HepG2 (cell line): ENCODE results near the gene TSHZ2. TPM values are rescaled to one million over a fixed set of nuclear protein-coding genes. Genes with fewer than 3 reads are reported as not detected.

Experiments
- ATAC-seq: fragments of 200-7000 bp; cut with Tn5 transposase; 3 replicates; pipeline ENCODE4 v1.9.1; 2020; ENCODE audit warnings: mild to moderate bottlenecking, moderate library complexity
- BruUV-seq: library from RNA; stranded (reverse); fragments of 400-500 nt; replicated peaks from 2 replicates; lab custom pipeline; 2021; lab: Mats Ljungman, UMichigan
- CTCF ChIA-PET: fragments of 300-600 bp; formaldehyde crosslinking; extraction: SDS; loops from one replicate; lab custom pipeline; 2021; ENCODE audit warnings: low total read pairs, inconsistent platforms, low intra/inter-chr PET ratio; lab: Yijun Ruan, JAX
- POLR2A ChIA-PET: fragments of 350-600 bp; sonication (Branson Sonifier 250); formaldehyde crosslinking; loops from one replicate; lab custom pipeline; 2020; ENCODE audit warnings: antibody characterized with exemption, inconsistent platforms; lab: Yijun Ruan, JAX
- DNase-seq: peaks from one replicate; pipeline ENCODE4 v3.0.0-alpha.2; 2015; ENCODE audit warnings: low spot score
- FAIRE-seq: peaks from 3 replicates; lab custom pipeline; 2011; peaks lifted over from hg19 to GRCh38; lab: Jason Lieb, UNC
- H2AFZ ChIP-seq: one replicate; pipeline ENCODE4 v1.6.1; 2011; ENCODE audit warnings: low read length, inconsistent platforms
- H3K27ac ChIP-seq: fragments of 300-600 bp; 3 replicates; pipeline ENCODE4 v1.8.0; 2011; ENCODE audit warnings: mixed run types, mild to moderate bottlenecking, mixed read lengths, low read length, inconsistent platforms; ENCODE audit not compliant: insufficient read depth; ENCODE audit errors: extremely low read length
- H3K27me3 ChIP-seq, 2 experiments: fragments of 200-600 bp in 1 of 2; 2 replicates in 1 of 2; 3 replicates in 1 of 2; pipeline versions ENCODE4 v1.6.0 to v1.8.0; 2011; ENCODE audit warnings: low read length in 2 of 2, mild to moderate bottlenecking in 2 of 2, moderate library complexity in 2 of 2, inconsistent platforms in 1 of 2; ENCODE audit not compliant: insufficient read depth in 2 of 2, control insufficient read depth in 1 of 2
- H3K36me3 ChIP-seq, 2 experiments: fragments of 200-600 bp in 1 of 2; replicated peaks in 1 of 2; 2 replicates in 1 of 2; 3 replicates in 1 of 2; pipeline versions ENCODE4 v1.5.1 to v1.8.0; 2011; ENCODE audit warnings: low read length in 2 of 2, inconsistent platforms in 1 of 2; ENCODE audit not compliant: insufficient read depth in 2 of 2, control insufficient read depth in 1 of 2
- H3K4me1 ChIP-seq: 2 replicates; pipeline ENCODE4 v1.5.1; 2012; ENCODE audit warnings: low read length, inconsistent platforms; ENCODE audit not compliant: insufficient read depth
- H3K4me2 ChIP-seq: 2 replicates; pipeline ENCODE4 v1.6.0; 2011; ENCODE audit warnings: low read depth, low read length, inconsistent platforms
- H3K4me3 ChIP-seq, 3 experiments: fragments of 200-600 bp in 1 of 3; sonication (generic), shearing (Covaris generic) in 1 of 3; replicated peaks in 1 of 3; 2 replicates each; pipeline ENCODE4 v1.5.1; 2011 to 2016; ENCODE audit warnings: low read length in 3 of 3, inconsistent platforms in 2 of 3, low read depth in 2 of 3, mild to moderate bottlenecking in 2 of 3, control low read depth in 1 of 3, mixed read lengths in 1 of 3; ENCODE audit not compliant: insufficient read depth in 1 of 3
- H3K79me2 ChIP-seq: one replicate; pipeline ENCODE4 v1.6.1; 2011; ENCODE audit warnings: low read length, inconsistent platforms; ENCODE audit not compliant: insufficient read depth
- H3K9ac ChIP-seq: 2 replicates; pipeline ENCODE4 v1.6.0; 2011; ENCODE audit warnings: mild to moderate bottlenecking, low read depth, low read length, inconsistent platforms; ENCODE audit not compliant: insufficient read depth
- H3K9me3 ChIP-seq: 2 replicates; pipeline ENCODE4 v1.5.1; 2012; ENCODE audit warnings: mild to moderate bottlenecking, low read length
- H4K20me1 ChIP-seq: 2 replicates; pipeline ENCODE4 v1.6.0; 2011; ENCODE audit warnings: inconsistent platforms, mild to moderate bottlenecking, low read length, moderate library complexity; ENCODE audit not compliant: insufficient read depth
- CREM ChIP-seq, 2 experiments: sonication (generic) in 1 of 2; formaldehyde crosslinking in 1 of 2; IDR thresholded peaks; 2 replicates each; pipeline versions ENCODE4 v1.4.0 to v1.6.1; 2016 to 2020; ENCODE audit warnings: antibody characterized with exemption in 1 of 2, mild to moderate bottlenecking in 1 of 2, missing genetic modification reagents in 1 of 2
- FOXM1 ChIP-seq: sonication (generic); formaldehyde crosslinking; IDR thresholded peaks from 2 replicates; pipeline ENCODE4 v1.5.0; 2020; ENCODE audit warnings: missing genetic modification reagents
- HNRNPK ChIP-seq: fragments of 200-400 bp; formaldehyde crosslinking; IDR thresholded peaks from 2 replicates; pipeline ENCODE4 v1.6.1; 2018; ENCODE audit warnings: low read length, low read depth, moderate library complexity, mild to moderate bottlenecking; ENCODE audit not compliant: poor library complexity, severe bottlenecking
- MAZ ChIP-seq, 2 experiments: sonication (generic) in 1 of 2; formaldehyde crosslinking in 1 of 2; IDR thresholded peaks; 2 replicates each; pipeline versions ENCODE4 v1.5.0 to v1.6.1; 2012 to 2020; ENCODE audit warnings: low read depth in 2 of 2, mild to moderate bottlenecking in 2 of 2, borderline replicate concordance in 1 of 2, improper control_type of control experiment in 1 of 2, low read length in 1 of 2, missing genetic modification reagents in 1 of 2, moderate library complexity in 1 of 2
- MYNN ChIP-seq: sonication (generic); formaldehyde crosslinking; IDR thresholded peaks from 2 replicates; pipeline ENCODE4 v1.4.0; 2020; ENCODE audit warnings: mild to moderate bottlenecking, low read depth, missing genetic modification reagents
- NFKB2 ChIP-seq: sonication (generic); formaldehyde crosslinking; IDR thresholded peaks from 2 replicates; pipeline ENCODE4 v1.4.0; 2020; ENCODE audit warnings: missing genetic modification reagents, borderline replicate concordance
- ZFY ChIP-seq: sonication (generic); formaldehyde crosslinking; IDR thresholded peaks from 2 replicates; pipeline ENCODE4 v1.4.0; 2020; ENCODE audit warnings: missing genetic modification reagents
- ZNF564 ChIP-seq: sonication (generic); formaldehyde crosslinking; IDR thresholded peaks from 2 replicates; pipeline ENCODE4 v1.8.1; 2023; ENCODE audit warnings: mild to moderate bottlenecking, missing genetic modification reagents
- ZNF761 ChIP-seq: sonication (generic); formaldehyde crosslinking; conservative IDR thresholded peaks from 2 replicates; pipeline ENCODE4 v1.4.0; 2020; ENCODE audit warnings: mild to moderate bottlenecking, missing genetic modification reagents
- ZNF772 ChIP-seq: sonication (generic); formaldehyde crosslinking; IDR thresholded peaks from 2 replicates; pipeline ENCODE4 v1.5.0; 2020; ENCODE audit warnings: mild to moderate bottlenecking, missing genetic modification reagents
- WGBS: methylation state at CpG from one replicate; pipeline ENCODE4 v1.1.6; 2017; ENCODE audit warnings: low lambda C conversion rate; 5-methylcytosine and 5-hydroxymethylcytosine counted together
- in situ Hi-C: cut with HindIII; loops from 2 replicates; pipeline ENCODE4 v1.10.0; 2017; ENCODE audit warnings: low pct_unique_long_range_greater_than_20kb; ENCODE audit not compliant: extremely low pct_ligation_motif_present
- intact Hi-C: fragments of 100-400 bp; cut with micrococcal nuclease; formaldehyde crosslinking; loops from one replicate; pipeline ENCODE4 v1.10.0; 2022; ENCODE audit not compliant: unreplicated experiment
- polyA plus RNA-seq, 8 experiments: library from polyadenylated mRNA; depleted of rRNA in 3 of 8; stranded (reverse) in 7 of 8; unstranded in 1 of 8; fragments of >200 nt; fragmentation: Illumina TruSeq in 4 of 8; extraction: Trizol in 4 of 8; gene quantifications; 2 replicates each; pipeline versions ENCODE4 v1.2.1 to v1.2.3, GENCODE V29; 2011 to 2016; ENCODE audit warnings: low read depth in 4 of 8, missing spikeins in 1 of 8, mixed read lengths in 1 of 8; ENCODE audit not compliant: insufficient read depth in 1 of 8
- total RNA-seq, 5 experiments: library from RNA; depleted of rRNA; stranded (reverse); fragments of >200 nt; fragmentation: Illumina TruSeq; extraction: Trizol; gene quantifications; 2 replicates each; pipeline ENCODE4 v1.2.3, GENCODE V29; 2016; ENCODE audit warnings: low read depth in 1 of 5
- TF ChIP-seq, protein P1 (sequence below): sonication (generic); formaldehyde crosslinking; IDR thresholded peaks from 2 replicates; pipeline ENCODE4 v1.5.1; 2020; ENCODE audit warnings: missing genetic modification reagents, mild to moderate bottlenecking, borderline replicate concordance

TSHZ2 gene
- total and polyA plus RNA-seq, 2 of the 13 experiments (the other 11 are each of a cell fraction or from before 2014, with no cell fraction given) = 0.01 TPM; not detected in 1

DNA sequence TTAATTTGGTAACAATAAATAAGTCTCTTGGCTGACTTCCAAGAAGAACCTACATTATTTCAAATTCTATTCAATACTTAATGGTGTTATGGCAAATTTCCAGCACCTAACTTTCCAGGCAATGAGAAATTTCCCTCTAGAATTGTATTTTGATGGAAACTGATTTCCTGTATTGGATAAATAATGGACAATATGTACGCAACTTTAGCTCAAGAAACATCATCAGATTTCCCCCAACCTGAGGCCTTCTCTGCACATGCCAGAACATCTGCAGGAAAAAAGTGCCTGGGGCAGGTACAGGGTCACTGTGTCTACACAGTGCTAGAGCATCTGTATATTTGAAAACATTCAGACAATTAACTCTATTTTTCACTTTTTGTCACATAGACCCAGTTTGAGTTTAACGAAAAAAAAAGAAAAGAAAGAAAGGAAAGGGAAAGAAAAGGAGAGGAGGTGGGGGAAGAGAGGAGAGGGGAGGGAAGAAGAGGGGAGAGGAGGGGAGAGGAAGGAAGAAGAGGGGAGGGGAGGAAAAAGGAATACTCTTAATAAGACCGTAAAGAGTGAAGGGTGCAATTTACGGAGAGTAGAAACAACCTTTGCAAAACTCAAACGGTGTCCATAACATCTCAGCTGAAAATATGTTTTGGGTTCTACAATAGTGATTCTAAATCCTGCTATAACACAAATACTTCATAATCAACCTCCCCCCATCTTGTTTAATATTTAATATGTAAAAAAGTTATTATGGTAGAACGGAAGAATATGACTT, 130.0 kb downstream of the TSHZ2 start:
- FAIRE-seq (no peak), DNase-seq (no peak), ATAC-seq (no peak)
- H3K9ac ChIP-seq = no peak overlapping the region
- POLR2A ChIA-PET = no interaction called here
- no peaks in the 10 kb centered on the region; a peak in 1 of 5 replicates for H3K27me3 ChIP-seq
- no peak overlapping the region for H3K4me3 ChIP-seq
- no peak overlapping the region for H3K4me2 ChIP-seq
- no peaks in the 10 kb centered on the region for H3K9me3 ChIP-seq
- 59% methylated on average over 6 of the region's 6 CpGs for WGBS
- no peaks in the 10 kb centered on the region for H3K36me3 ChIP-seq
- H3K4me1 ChIP-seq = no peaks in the 10 kb centered on the region
- no peak overlapping the region for H2AFZ ChIP-seq
- in situ Hi-C loops = no loop called here
- no peak overlapping the region for H3K27ac ChIP-seq
- no TSS peak for BruUV-seq
- TF ChIP-seq, protein P1, sequence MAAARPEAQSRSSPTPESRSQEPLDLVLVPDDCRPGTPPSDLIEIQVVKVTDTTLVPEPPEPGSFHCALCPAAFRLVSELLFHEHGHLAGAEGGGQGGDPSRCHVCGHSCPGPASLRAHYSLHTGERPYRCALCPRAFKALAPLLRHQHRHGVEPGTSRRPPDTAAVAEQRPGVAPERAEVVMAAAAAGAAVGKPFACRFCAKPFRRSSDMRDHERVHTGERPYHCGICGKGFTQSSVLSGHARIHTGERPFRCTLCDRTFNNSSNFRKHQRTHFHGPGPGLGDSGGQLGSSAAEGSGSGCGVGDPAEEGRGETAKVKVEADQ (CRISPR knock-in tag) = no peak
- TF ChIP-seq ZNF564 (no peak), HNRNPK (peak; percentile 95), MYNN (CRISPR knock-in tag) (no peak), ZFY (CRISPR knock-in tag) (no peak)
- H4K20me1 ChIP-seq = no peaks in the 10 kb centered on the region
- intact Hi-C loops = no loop called here
- CTCF ChIA-PET = no interaction called here
- H3K79me2 ChIP-seq = no peaks in the 10 kb centered on the region

DNA sequence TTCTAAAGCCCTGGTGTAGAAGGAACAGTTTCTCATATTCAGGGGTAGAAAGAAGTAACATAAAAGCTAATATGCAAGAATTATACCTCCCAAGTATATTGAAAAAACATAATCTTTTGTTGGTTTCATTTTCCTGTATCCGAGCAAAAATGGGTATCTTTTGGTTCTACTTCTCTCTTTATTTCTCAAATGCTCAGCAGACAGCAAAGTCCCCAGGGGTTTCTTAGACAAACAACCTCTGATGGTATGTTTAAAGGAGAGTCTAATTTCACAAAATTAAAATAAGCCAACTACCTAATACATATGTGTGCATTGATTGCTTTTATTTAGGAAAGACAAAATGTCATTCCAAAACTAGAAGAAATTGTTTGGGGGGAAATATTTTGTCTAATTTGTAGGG, 131.0 kb downstream of the TSHZ2 start:
- POLR2A ChIA-PET = no interaction called here
- Histone ChIP-seq H3K36me3 (no peaks in the 10 kb centered on the region), H3K27ac (no peak overlapping the region)
- WGBS = 0% methylated on average over 1 of the region's 1 CpG
- TF ChIP-seq ZNF761 (CRISPR knock-in tag) (no peak), ZNF772 (CRISPR knock-in tag) (no peak), CREM (IDR thresholded peaks at IDR 0.05) (no peak), CREM (CRISPR knock-in tag; IDR thresholded peaks at IDR 0.05) (no peak), MAZ (IDR thresholded peaks at IDR 0.05; ENCODE audit: borderline replicate concordance, low read depth, low read length) (no peak), MAZ (CRISPR knock-in tag; IDR thresholded peaks at IDR 0.05; ENCODE audit: low read depth) (no peak), NFKB2 (CRISPR knock-in tag) (no peak), FOXM1 (no peak)
- TF ChIP-seq, all 625 proteins: peak for 0
- CTCF ChIA-PET = no interaction called here
- Histone ChIP-seq H3K79me2 (no peaks in the 10 kb centered on the region), H3K27me3 (no peaks in the 10 kb centered on the region; a peak in 1 of 5 replicates), H3K9me3 (no peaks in the 10 kb centered on the region), H3K9ac (no peak overlapping the region), H3K4me2 (no peak overlapping the region), H3K4me1 (no peaks in the 10 kb centered on the region), H4K20me1 (no peaks in the 10 kb centered on the region), H3K4me3 (no peak overlapping the region), H2AFZ (no peak overlapping the region)
- in situ Hi-C loops (no loop called here), intact Hi-C loops (no loop called here)
- FAIRE-seq (no peak), ATAC-seq (no peak), DNase-seq (no peak)
- no TSS peak for BruUV-seq
